ENCODE results near the gene CRY1. TPM values are rescaled to one million over a fixed set of nuclear protein-coding genes. Genes with fewer than 3 reads are reported as not detected.
"Not testable (repeated sequence)": the region's sequence is repeated elsewhere in the genome, so short reads cannot be mapped to it uniquely, and the experiment has no call there.

Gene CRY1
- total RNA-seq, 1 donor from 2014 or later, result 12.0 TPM

- DNase-seq (ENCODE audit: low spot score), result no peak
- intact Hi-C loops (cut with DNase I), result loop anchor here (5.0 kb wide), 1 partner anchor 723 kb away; no protein-coding TSS in a partner anchor
Measured at GRCh38 chr12:107109726-107110719, 16.7 kb upstream of the CRY1 start.

GRCh38 chr12:107108995-107109508 lies 15.7 kb upstream of the CRY1 start:
- intact Hi-C loops (cut with DNase I), result loop anchor here (5.0 kb wide), 1 partner anchor 722 kb away; no protein-coding TSS in a partner anchor
- no peak for DNase-seq (ENCODE audit: low spot score)

GRCh38 chr12:107108366-107108765 lies 15.0 kb upstream of the CRY1 start:
- intact Hi-C loops (cut with DNase I), result loop anchor here (5.0 kb wide), 1 partner anchor 721 kb away; no protein-coding TSS in a partner anchor

GRCh38 chr12:107107381-107107780 lies 14.0 kb upstream of the CRY1 start:
- DNase-seq (ENCODE audit: low spot score), result no peak
- intact Hi-C loops (cut with DNase I), result loop anchor here (5.0 kb wide), 1 partner anchor 720 kb away; no protein-coding TSS in a partner anchor

More at GRCh38 chr12:107108366-107108765, 15.0 kb upstream of the CRY1 start:
- DNase-seq (ENCODE audit: low spot score), result not testable (repeated sequence)

GRCh38 chr12:107106241-107107025 lies 13.1 kb upstream of the CRY1 start:
- no peak for DNase-seq (ENCODE audit: low spot score)
- intact Hi-C loops (cut with DNase I), result loop anchor here (5.0 kb wide), 1 partner anchor 719 kb away; no protein-coding TSS in a partner anchor

GRCh38 chr12:107105410-107105703 lies 12.0 kb upstream of the CRY1 start:
- no peak for DNase-seq (ENCODE audit: low spot score)
- intact Hi-C loops (cut with DNase I), result loop anchor here (5.0 kb wide), 1 partner anchor 718 kb away; no protein-coding TSS in a partner anchor

- intact Hi-C loops (cut with DNase I), result no loop called here
- DNase-seq (ENCODE audit: low spot score), result no peak
Measured at GRCh38 chr12:107103516-107103915, 10.2 kb upstream of the CRY1 start.

- intact Hi-C loops (cut with DNase I), result no loop called here
- DNase-seq (ENCODE audit: low spot score), result no peak
Measured at GRCh38 chr12:107103097-107103496, 9.7 kb upstream of the CRY1 start.

- intact Hi-C loops (cut with DNase I), result no loop called here
- no peak for DNase-seq (ENCODE audit: low spot score)
Measured at GRCh38 chr12:107102294-107102693, 8.9 kb upstream of the CRY1 start.

- no peak for DNase-seq (ENCODE audit: low spot score)
- intact Hi-C loops (cut with DNase I), result no loop called here
Measured at GRCh38 chr12:107101651-107102050, 8.3 kb upstream of the CRY1 start.

- no peak for DNase-seq (ENCODE audit: low spot score)
- intact Hi-C loops (cut with DNase I), result no loop called here
Measured at GRCh38 chr12:107099917-107100316, 6.6 kb upstream of the CRY1 start.

- DNase-seq (ENCODE audit: low spot score), result no peak
- intact Hi-C loops (cut with DNase I), result no loop called here
Measured at GRCh38 chr12:107096571-107096970, 3.2 kb upstream of the CRY1 start.

- intact Hi-C loops (cut with DNase I), result no loop called here
Measured at GRCh38 chr12:107094183-107094448, 767 bp upstream of the CRY1 start.

GRCh38 chr12:107092669-107093416 lies 506 bp downstream of the CRY1 start:
- no peak for DNase-seq (ENCODE audit: low spot score)
- intact Hi-C loops (cut with DNase I), result loop anchor here (2.0 kb wide), 2 partner anchors 106 to 136 kb away; partner anchors contain the start of gene MTERF2

More at GRCh38 chr12:107094183-107094448, 767 bp upstream of the CRY1 start:
- DNase-seq (ENCODE audit: low spot score), result no peak

GRCh38 chr12:107091989-107092641 lies 1.2 kb downstream of the CRY1 start:
- intact Hi-C loops (cut with DNase I), result loop anchor here (2.0 kb wide), 2 partner anchors 105 to 135 kb away; partner anchors contain the start of gene MTERF2
- no peak for DNase-seq (ENCODE audit: low spot score)

GRCh38 chr12:107091381-107091780 lies 2.0 kb downstream of the CRY1 start:
- DNase-seq (ENCODE audit: low spot score), result no peak
- intact Hi-C loops (cut with DNase I), result no loop called here

GRCh38 chr12:107090711-107091110 lies 2.6 kb downstream of the CRY1 start:
- intact Hi-C loops (cut with DNase I), result no loop called here

GRCh38 chr12:107088912-107089311 lies 4.4 kb downstream of the CRY1 start:
- DNase-seq (ENCODE audit: low spot score), result no peak
- intact Hi-C loops (cut with DNase I), result no loop called here

More at GRCh38 chr12:107090711-107091110, 2.6 kb downstream of the CRY1 start:
- no peak for DNase-seq (ENCODE audit: low spot score)

- intact Hi-C loops (cut with DNase I), result no loop called here
- no peak for DNase-seq (ENCODE audit: low spot score)
Measured at GRCh38 chr12:107086314-107086713, 7.0 kb downstream of the CRY1 start.

Data from cardiac septum (tissue), 1 donor.